ENCODE measurements around the gene AKIRIN2.
"Not testable (repeated sequence)": the region's sequence is repeated elsewhere in the genome, so short reads cannot be mapped to it uniquely, and the experiment has no call there.

DNA sequence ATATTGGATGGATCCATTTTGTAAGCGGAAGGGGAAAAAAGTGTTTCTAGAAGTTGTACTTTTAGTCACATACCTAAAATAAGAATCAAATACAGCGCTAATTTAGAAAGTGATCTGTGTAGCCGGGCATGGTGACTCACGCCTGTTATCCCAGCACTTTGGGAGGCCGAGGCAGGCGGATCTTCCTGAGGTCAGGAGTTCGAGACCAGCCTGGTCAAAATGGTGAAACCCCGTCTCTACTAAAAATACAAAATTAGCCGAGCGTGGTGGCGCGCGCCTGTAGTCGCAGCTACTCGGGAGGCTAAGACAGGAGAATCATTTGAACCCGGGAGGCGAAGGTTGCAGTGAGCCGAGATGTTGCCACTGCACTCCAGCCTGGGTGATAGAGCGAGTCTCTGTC, 1.0 kb upstream of the AKIRIN2 start:
- not testable (repeated sequence) for TF ChIP-seq POLR2AphosphoS5, POLR2A (IDR thresholded peaks at IDR 0.05)
- TF ChIP-seq, protein P1, sequence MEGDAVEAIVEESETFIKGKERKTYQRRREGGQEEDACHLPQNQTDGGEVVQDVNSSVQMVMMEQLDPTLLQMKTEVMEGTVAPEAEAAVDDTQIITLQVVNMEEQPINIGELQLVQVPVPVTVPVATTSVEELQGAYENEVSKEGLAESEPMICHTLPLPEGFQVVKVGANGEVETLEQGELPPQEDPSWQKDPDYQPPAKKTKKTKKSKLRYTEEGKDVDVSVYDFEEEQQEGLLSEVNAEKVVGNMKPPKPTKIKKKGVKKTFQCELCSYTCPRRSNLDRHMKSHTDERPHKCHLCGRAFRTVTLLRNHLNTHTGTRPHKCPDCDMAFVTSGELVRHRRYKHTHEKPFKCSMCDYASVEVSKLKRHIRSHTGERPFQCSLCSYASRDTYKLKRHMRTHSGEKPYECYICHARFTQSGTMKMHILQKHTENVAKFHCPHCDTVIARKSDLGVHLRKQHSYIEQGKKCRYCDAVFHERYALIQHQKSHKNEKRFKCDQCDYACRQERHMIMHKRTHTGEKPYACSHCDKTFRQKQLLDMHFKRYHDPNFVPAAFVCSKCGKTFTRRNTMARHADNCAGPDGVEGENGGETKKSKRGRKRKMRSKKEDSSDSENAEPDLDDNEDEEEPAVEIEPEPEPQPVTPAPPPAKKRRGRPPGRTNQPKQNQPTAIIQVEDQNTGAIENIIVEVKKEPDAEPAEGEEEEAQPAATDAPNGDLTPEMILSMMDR (IDR thresholded peaks at IDR 0.05): not testable (repeated sequence)
